Duodenal mucosa (tissue), 2 donors: Measurements from ENCODE around the gene IGLL1.

Experiments used
- H3K27ac ChIP-seq: one replicate; pipeline ENCODE4 v1.7.0; 2013; ENCODE audit warnings: low read depth, low read length
- H3K27me3 ChIP-seq, 2 donors: one replicate each; pipeline ENCODE4 v1.7.0; 2013; ENCODE audit warnings: low read length in 2 of 2, control low read depth in 1 of 2; ENCODE audit not compliant: insufficient read depth in 2 of 2, control insufficient read depth in 1 of 2
- H3K36me3 ChIP-seq, 2 donors: one replicate each; pipeline ENCODE4 v1.7.0; 2013; ENCODE audit warnings: low read length in 2 of 2, control low read depth in 1 of 2; ENCODE audit not compliant: insufficient read depth in 2 of 2, control insufficient read depth in 1 of 2
- H3K4me1 ChIP-seq, 2 donors: one replicate each; pipeline ENCODE4 v1.7.0; 2013; ENCODE audit warnings: low read length in 2 of 2, control low read depth in 1 of 2; ENCODE audit not compliant: insufficient read depth in 2 of 2, control insufficient read depth in 1 of 2
- H3K4me3 ChIP-seq, 2 donors: one replicate each; pipeline ENCODE4 v1.7.0; 2013; ENCODE audit warnings: low read length in 2 of 2, low read depth in 1 of 2
- H3K9ac ChIP-seq, 2 donors: one replicate each; pipeline ENCODE4 v1.7.0; 2013; ENCODE audit warnings: low read length in 2 of 2, low read depth in 1 of 2
- H3K9me3 ChIP-seq, 2 donors: one replicate each; pipeline ENCODE4 v1.7.0; 2013; ENCODE audit warnings: low read length in 2 of 2, control low read depth in 1 of 2; ENCODE audit not compliant: control insufficient read depth in 1 of 2

Gene IGLL1

DNA sequence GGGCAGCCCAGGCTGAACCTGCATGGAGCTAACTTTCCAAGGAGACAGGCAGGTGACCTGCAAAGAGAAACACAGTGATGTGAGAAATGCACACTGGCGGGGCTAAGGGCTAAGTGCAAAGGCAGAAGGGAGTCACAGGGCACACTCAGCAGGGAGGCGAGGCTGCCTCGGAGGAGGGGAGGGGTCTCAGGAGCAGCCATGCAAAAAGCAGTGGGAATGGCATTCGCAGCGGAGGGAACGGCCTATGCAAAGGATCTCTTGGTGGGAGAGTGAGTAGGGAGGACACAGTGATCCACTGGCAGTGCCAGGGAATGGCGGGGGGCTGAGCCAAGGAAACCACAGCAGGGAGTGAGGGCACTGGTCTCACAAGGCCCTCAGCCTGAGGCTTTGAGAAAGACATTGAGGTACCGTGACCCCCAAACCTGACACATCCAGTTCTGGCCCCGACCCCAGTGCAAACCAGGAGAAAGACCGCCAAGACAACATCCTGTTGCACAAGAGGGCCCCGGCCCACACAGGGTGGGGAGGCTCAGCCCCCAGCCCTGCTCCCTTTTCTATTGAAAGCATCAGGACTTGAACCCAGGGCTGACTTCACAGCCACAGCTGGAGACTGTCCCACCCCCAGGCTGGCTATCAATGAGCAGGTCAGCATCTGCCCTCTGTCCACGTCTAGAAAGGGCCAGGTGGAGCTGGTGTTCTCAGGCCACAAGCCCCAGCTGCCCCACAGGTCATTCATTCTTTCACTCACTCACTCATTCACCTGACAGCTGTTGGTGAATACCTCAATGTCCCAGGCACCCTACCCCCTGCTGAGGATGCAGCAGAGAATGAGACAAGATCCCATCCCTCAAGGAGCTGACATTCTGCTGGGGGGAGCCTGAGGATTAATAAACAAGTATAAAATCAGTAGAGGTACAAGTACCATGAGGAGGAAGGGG, 50.7 kb downstream of the IGLL1 start:
- Histone ChIP-seq H3K4me1 (no peaks in the 10 kb centered on the region), H3K27ac (no peak overlapping the region), H3K4me3 (no peak overlapping the region)

GRCh38 chr22:23527971-23528740, 51.9 kb downstream of the IGLL1 start:
- Histone ChIP-seq H3K9ac (no peak overlapping the region), H3K27ac (no peak overlapping the region), H3K27me3 (peaks cover 0 to 2% of the 10 kb centered on the region in 2 donors), H3K36me3 (no peaks in the 10 kb centered on the region), H3K4me3 (no peak overlapping the region), H3K4me1 (no peaks in the 10 kb centered on the region), H3K9me3 (no peaks in the 10 kb centered on the region)

More for the DNA sequence above, 50.7 kb downstream of the IGLL1 start:
- no peak overlapping the region for H3K9ac ChIP-seq
- H3K9me3 ChIP-seq, result no peaks in the 10 kb centered on the region
- no peaks in the 10 kb centered on the region for H3K36me3 ChIP-seq
- H3K27me3 ChIP-seq, result peaks cover 0 to 2% of the 10 kb centered on the region in 2 donors

- Histone ChIP-seq H3K27ac (no peak overlapping the region), H3K9ac (no peak overlapping the region), H3K4me3 (no peak overlapping the region), H3K27me3 (peaks cover 2 to 5% of the 10 kb centered on the region in 2 donors), H3K4me1 (no peaks in the 10 kb centered on the region), H3K36me3 (no peaks in the 10 kb centered on the region), H3K9me3 (no peaks in the 10 kb centered on the region)
These were observed 53.3 kb downstream of the IGLL1 start for GRCh38 chr22:23526596-23527316.

GRCh38 chr22:23525510-23525909, 54.6 kb downstream of the IGLL1 start:
- no peaks in the 10 kb centered on the region for H3K36me3 ChIP-seq
- H3K27ac ChIP-seq, result no peak overlapping the region
- H3K9me3 ChIP-seq, result no peaks in the 10 kb centered on the region
- no peak overlapping the region for H3K9ac ChIP-seq
- H3K27me3 ChIP-seq, result peaks cover 2 to 5% of the 10 kb centered on the region in 2 donors
- H3K4me3 ChIP-seq, result no peak overlapping the region
- H3K4me1 ChIP-seq, result peaks cover 5 to 9% of the 10 kb centered on the region in 2 donors

GRCh38 chr22:23524226-23524625, 55.9 kb downstream of the IGLL1 start:
- Histone ChIP-seq H3K9me3 (no peaks in the 10 kb centered on the region), H3K9ac (no peak overlapping the region), H3K27me3 (peaks cover 2 to 5% of the 10 kb centered on the region in 2 donors), H3K4me3 (no peak overlapping the region), H3K36me3 (no peaks in the 10 kb centered on the region), H3K4me1 (peaks cover 5 to 9% of the 10 kb centered on the region in 2 donors), H3K27ac (no peak overlapping the region)

GRCh38 chr22:23523713-23524112, 56.4 kb downstream of the IGLL1 start:
- Histone ChIP-seq H3K4me1 (peaks cover 5 to 9% of the 10 kb centered on the region in 2 donors), H3K36me3 (no peaks in the 10 kb centered on the region), H3K4me3 (no peak overlapping the region), H3K27ac (no peak overlapping the region), H3K9me3 (no peaks in the 10 kb centered on the region), H3K9ac (no peak overlapping the region), H3K27me3 (peaks cover 0 to 5% of the 10 kb centered on the region in 2 donors)
